ENCODE data around the gene EEIG2. TPM values are rescaled to one million over a fixed set of nuclear protein-coding genes. Genes with fewer than 3 reads are reported as not detected.

EEIG2 gene
- total and polyA plus RNA-seq, 11 donors = 1.2 to 14.1 (median 4.8) TPM

- Histone ChIP-seq H3K4me1 (peaks cover 0 to 36% (median 21%) of the 10 kb centered on the region in 12 donors), H3K9me3 (peaks cover 0 to 20% (median 12%) of the 10 kb centered on the region in 12 donors), H3K27me3 (no peaks in the 10 kb centered on the region), H3K27ac (peak overlapping the region in 2 of 12 donors; percentile 7 to 32), H3K36me3 (no peaks in the 10 kb centered on the region), H3K4me3 (no peak overlapping the region)
- WGBS, 4 donors = 47 to 69% (median 58%) methylated on average over 4 of the region's 4 CpGs
- TF ChIP-seq CTCF (IDR thresholded peaks at IDR 0.05) = no peak
- no peak for TF ChIP-seq POLR2A (IDR thresholded peaks at IDR 0.05)
- DNase-seq (no peak), ATAC-seq (peak in 3 of 4 donors; percentile 35 to 64 (median 50))
- intact Hi-C loops (cut with DNase I) = loop anchor here in 1 of 10 donors (2.0 kb wide), 1 partner anchor 23 kb away; the partner anchor contains the start of gene EEIG2
Observed at GRCh38 chr1:108583757-108584427, 24.0 kb downstream of the EEIG2 start.

GRCh38 chr1:108584428-108584856, 24.5 kb downstream of the EEIG2 start:
- peak overlapping the region in 2 of 12 donors; percentile 4 to 32 for H3K27ac ChIP-seq
- H3K4me3 ChIP-seq = no peak overlapping the region
- no peak for DNase-seq
- ATAC-seq = no peak
- peaks cover 0 to 20% (median 12%) of the 10 kb centered on the region in 12 donors for H3K9me3 ChIP-seq
- no peaks in the 10 kb centered on the region for H3K36me3 ChIP-seq
- TF ChIP-seq POLR2A (IDR thresholded peaks at IDR 0.05) (no peak), CTCF (IDR thresholded peaks at IDR 0.05) (no peak)
- H3K4me1 ChIP-seq = peaks cover 0 to 38% (median 21%) of the 10 kb centered on the region in 12 donors
- 64 to 72% (median 69%) methylated on average over 5 of the region's 5 CpGs for WGBS, 4 donors
- no peaks in the 10 kb centered on the region for H3K27me3 ChIP-seq
- intact Hi-C loops (cut with DNase I) = loop anchor here in 1 of 10 donors (2.0 kb wide), 1 partner anchor 24 kb away; the partner anchor contains the start of gene EEIG2

- 26 to 48% (median 41%) methylated on average over 1 of the region's 1 CpG for WGBS, 4 donors
- no peaks in the 10 kb centered on the region for H3K27me3 ChIP-seq
- TF ChIP-seq POLR2A (IDR thresholded peaks at IDR 0.05) (no peak), CTCF (IDR thresholded peaks at IDR 0.05) (no peak)
- no peaks in the 10 kb centered on the region for H3K36me3 ChIP-seq
- intact Hi-C loops (cut with DNase I) = loop anchor here in 1 of 10 donors (2.0 kb wide), 1 partner anchor 25 kb away; the partner anchor contains the start of gene EEIG2
- peak overlapping the region in 6 of 12 donors; percentile 19 to 53 (median 34) for H3K27ac ChIP-seq
- DNase-seq (no peak), ATAC-seq (peak in 2 of 4 donors; percentile 12 to 29)
- peaks cover 0 to 17% (median 11%) of the 10 kb centered on the region in 12 donors for H3K9me3 ChIP-seq
- no peak overlapping the region for H3K4me3 ChIP-seq
- peaks cover 0 to 47% (median 26%) of the 10 kb centered on the region in 12 donors for H3K4me1 ChIP-seq
Observed at GRCh38 chr1:108585313-108585712, 25.4 kb downstream of the EEIG2 start.

- ATAC-seq = peak in 3 of 4 donors; percentile 16 to 63 (median 63)
- H3K36me3 ChIP-seq = no peaks in the 10 kb centered on the region
- H3K9me3 ChIP-seq = no peaks in the 10 kb centered on the region
- DNase-seq = peak in 2 of 5 donors; percentile 29 to 33
- H3K4me1 ChIP-seq = peaks cover 0 to 54% (median 27%) of the 10 kb centered on the region in 12 donors
- H3K27ac ChIP-seq = peak overlapping the region in 10 of 12 donors; percentile 20 to 85 (median 62)
- H3K27me3 ChIP-seq = no peaks in the 10 kb centered on the region
- 6 to 16% (median 7%) methylated on average over 2 of the region's 2 CpGs for WGBS, 4 donors
- no peak for TF ChIP-seq POLR2A (IDR thresholded peaks at IDR 0.05)
- TF ChIP-seq CTCF (IDR thresholded peaks at IDR 0.05) = no peak
- intact Hi-C loops (cut with DNase I) = no loop called here
- H3K4me3 ChIP-seq = peak overlapping the region in 2 of 12 donors; percentile 1 to 27
Observed at GRCh38 chr1:108590441-108590840, 30.5 kb downstream of the EEIG2 start.

Measured in heart left ventricle (tissue), 16 donors.